ENCODE results near the gene PRMT3.
"Not testable (repeated sequence)": the region's sequence is repeated elsewhere in the genome, so short reads cannot be mapped to it uniquely, and the experiment has no call there.

Gene PRMT3

DNA sequence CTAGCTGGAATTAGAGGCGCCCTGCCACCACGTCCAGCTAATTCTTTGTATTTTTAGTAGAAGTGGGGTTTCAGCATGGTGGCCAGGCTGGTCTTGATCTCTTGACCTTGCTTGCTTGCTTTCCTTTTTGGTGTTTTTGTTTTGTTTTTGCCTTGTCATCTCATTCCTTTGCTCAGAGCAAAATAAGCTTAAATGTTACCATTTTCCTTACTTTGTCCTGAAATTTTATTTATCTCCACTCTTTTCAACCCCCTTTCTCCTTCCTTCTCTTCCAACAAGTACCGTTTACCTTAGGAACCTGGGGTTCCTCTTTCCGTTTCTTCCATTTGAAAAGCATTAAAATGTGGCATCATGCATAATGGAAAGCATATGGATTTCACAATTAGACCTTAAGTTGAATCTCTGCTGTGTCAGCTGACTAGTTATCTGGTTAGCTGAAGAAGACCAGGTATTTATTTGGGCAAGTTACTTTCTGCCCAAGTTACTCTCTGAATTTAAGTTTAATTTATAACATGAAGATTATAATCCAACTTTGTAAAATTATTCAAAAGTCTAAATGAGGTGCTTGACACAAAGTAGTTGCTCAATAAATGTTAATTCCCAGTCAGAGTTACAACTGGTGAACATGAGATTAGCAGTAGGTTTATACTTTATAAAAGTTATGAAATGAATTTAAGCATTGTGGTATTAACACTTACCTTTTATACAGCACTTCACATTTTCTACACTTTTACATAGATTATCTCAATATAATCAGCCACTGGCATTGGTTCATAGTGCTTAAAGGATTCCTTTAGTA lies 69.7 kb downstream of the PRMT3 start:
- no peak for DNase-seq (ENCODE audit: low read depth in 1 of 2, low spot score in 1 of 2)

DNA sequence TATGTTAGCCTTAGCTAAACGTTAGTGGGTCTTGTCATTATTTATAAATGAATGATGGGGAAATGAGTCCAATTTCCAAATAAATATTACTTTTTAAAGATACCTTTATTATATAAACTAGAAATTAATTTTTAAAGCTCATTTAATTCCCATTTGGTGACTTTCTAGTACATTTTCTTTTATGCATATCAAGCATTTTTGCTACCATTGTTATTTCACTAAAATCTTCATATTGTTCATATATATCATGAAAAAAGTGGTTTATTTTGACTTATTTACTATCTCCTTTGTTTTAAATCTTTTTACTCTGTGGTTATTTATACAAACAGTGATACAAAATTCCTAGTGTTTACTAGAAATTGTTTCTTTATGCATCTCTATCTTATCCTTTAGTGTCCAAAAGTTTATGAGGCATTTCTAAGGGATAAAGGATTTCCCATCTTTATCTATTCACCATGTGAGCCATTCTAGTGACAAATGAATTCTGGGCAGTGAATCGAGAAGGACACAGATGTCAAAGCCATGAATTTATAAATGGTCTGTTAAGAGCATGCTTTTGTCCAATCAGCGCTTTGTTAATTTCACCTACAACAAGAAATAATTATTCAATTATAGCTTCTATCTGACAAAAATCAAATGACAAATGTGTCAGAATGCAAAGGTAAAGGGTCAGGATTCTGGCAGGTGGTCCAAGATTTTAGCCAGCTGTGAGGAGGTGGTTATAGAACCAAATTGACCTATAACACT lies 70.6 kb downstream of the PRMT3 start:
- DNase-seq (ENCODE audit: low read depth in 1 of 2, low spot score in 1 of 2) = no peak

DNA sequence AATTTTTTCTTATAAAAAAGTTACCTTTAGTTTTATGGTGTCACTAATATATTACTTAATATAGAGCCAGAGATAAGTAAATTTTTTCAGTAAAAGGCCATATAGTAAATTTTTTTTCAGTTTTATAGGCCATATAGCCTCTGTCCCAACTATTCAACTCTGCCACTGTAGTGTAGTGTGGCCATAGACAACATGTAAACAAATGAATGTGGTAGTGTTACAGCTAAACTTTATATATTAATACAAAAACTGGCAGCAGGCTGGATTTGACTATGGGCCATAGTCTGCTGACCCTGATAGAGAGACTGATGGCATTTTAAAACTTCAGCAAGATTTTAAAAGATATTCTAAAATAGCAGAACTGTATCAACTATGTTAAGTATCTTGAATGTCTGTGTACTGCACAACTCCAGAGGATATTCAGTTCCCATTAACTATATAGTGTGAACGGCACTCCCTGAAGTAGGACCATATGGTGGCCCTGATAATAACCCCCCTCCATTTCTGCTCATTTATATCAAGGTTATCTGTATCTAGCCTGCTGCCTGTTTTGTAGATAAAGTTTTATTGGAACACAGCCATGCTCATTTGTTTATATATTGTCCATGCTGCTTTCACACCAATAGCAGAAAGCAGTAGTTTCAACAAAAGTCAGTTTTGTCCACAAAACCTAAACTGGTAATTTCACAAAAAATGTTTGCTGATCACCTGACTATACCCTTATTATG lies 71.6 kb downstream of the PRMT3 start:
- no peak for DNase-seq (ENCODE audit: low read depth in 1 of 2, low spot score in 1 of 2)

DNA sequence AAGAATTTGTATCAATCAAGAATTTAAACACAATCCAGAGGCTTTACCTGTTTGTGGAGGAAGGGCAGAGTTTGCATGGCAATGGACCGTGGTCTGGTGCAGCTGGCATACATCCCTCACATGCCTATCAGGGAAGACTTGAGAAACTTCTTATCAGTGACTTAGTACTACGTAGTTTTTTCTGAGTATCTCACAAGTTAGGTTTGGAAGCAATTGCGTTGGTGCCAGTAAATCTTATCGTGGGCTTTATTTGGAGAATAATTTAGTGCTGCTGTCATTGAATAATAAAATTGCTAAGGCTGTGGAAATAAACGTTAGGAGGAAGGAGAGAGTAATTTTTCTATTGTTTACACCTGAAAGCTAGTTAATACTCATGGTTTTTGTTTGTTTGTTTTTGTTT lies 72.3 kb downstream of the PRMT3 start:
- no peak for DNase-seq (ENCODE audit: low read depth in 1 of 2, low spot score in 1 of 2)

DNA sequence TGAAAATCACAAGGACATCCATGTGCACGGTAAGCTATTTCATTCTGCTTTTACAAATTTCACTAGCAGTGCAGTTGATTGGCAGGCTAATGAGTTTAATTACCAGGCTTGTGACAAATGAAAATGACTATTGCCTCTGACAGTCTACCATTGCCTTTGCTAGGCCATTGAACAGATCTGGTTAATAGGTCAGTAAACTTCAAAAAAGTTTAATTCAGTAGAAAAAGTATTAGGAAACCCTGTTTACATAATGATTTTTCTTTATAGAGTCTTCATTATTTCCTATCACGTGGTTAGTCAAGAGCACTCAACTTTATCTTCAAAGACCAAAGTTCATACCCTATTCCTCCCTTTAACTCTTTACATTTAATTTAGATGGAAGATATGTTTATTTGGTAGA lies 77.0 kb downstream of the PRMT3 start:
- no peak for DNase-seq (ENCODE audit: low read depth in 1 of 2, low spot score in 1 of 2)

DNA sequence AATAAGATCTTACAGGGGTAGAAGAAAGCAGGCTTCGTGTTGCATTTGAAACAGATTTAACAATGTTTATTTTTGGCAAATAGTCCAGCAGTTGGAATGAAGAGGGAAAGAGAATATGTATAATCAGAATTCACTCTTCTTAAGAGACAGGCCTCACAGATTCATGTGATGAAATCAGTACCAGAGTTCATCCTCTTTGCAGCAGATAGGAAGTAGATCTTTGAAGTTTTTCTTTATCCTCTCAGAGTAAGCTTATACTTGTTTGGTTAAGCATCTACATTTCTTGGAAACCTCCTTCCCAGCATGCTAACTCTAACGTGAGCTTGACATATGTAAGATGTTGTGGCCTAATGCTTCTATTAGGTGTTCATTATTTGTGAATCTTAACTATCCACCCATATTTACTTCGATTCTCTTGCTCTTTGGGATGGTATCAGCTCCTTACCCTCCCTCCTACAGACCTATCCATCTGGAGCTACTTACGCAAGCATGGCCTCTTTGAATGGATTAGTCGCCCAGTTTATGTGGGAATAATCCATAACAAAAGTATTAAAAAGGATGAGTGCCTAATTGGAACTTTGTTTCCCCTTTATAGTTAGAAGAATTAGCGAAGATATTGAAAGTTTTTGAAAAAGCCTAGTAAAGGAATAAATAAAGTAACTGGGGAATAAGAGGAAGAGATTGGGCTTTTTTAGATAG lies 80.1 kb downstream of the PRMT3 start:
- DNase-seq (ENCODE audit: low read depth in 1 of 2, low spot score in 1 of 2) = no peak

DNA sequence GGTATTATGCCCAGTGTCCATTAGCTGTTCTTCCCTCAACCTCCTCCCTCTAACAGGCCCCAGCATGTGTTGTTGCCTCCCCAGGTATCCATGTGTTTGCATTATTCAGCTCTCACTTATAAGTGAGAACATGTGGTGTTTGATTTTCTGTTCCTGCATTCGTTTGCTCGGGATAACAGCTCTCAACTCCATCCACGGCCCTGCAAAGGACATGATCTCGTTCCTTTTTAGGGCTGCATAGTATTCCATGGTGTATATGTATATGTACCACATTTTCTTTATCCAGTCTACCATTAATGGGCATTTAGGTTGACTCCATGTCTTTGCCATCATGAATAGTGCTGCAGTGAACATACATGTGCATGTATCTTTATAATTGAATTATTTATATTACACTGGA lies 82.8 kb downstream of the PRMT3 start:
- no peak for DNase-seq (ENCODE audit: low read depth in 1 of 2, low spot score in 1 of 2)

DNA sequence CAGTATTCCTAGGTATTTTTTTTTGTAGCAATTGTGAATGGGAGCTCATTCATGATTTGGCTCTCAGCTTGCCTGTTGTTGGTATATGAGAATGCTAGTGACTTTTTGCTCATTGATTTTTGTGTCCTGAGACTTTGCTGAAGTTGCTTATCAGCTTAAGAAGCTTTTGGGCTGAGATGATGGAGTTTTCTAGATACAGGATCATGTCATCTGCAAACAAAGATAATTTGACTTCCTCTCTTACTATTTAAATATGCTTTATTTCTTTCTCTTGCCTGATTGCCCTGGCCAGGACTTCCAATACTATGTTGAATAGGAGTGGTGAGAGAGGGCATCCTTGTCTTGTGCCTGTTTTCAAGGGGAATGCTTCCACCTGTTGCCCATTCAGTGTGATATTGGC lies 84.4 kb downstream of the PRMT3 start:
- DNase-seq (ENCODE audit: low read depth in 1 of 2, low spot score in 1 of 2) = not testable (repeated sequence)

DNA sequence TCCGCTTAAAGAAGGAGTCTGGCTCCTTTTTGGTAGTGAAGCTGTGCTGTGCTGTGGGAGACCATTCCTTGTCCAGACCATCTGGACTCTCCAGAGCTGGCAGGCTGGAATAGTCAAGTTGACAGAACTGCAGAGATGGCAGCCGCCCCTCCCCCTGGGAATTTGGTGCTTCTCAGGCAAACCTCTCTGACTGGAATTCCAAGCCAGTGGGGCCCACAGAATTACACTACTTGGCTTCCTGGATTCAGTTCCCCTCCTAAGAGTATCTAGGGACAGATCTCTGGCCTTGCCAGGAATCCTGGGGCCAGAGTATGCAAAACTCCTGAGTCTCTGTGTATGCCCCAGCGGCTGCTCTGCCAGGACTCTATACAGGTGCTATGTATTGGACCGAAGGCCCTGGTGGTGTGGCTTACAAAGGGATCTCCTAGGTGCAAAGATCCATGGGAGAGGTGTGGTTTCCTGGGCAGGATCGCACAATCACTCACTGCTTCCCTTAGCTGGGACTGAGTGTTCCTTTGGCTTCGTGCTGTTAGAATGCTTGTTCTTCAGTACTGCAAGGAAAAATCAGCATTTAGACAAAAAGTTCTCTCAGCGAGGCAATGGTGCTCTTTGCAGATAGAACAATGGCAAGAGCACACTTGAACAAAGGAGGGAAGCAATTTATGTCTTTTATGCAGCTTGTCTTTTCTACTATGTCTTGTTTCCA lies 86.8 kb downstream of the PRMT3 start:
- no peak for DNase-seq (ENCODE audit: low read depth in 1 of 2, low spot score in 1 of 2)

DNA sequence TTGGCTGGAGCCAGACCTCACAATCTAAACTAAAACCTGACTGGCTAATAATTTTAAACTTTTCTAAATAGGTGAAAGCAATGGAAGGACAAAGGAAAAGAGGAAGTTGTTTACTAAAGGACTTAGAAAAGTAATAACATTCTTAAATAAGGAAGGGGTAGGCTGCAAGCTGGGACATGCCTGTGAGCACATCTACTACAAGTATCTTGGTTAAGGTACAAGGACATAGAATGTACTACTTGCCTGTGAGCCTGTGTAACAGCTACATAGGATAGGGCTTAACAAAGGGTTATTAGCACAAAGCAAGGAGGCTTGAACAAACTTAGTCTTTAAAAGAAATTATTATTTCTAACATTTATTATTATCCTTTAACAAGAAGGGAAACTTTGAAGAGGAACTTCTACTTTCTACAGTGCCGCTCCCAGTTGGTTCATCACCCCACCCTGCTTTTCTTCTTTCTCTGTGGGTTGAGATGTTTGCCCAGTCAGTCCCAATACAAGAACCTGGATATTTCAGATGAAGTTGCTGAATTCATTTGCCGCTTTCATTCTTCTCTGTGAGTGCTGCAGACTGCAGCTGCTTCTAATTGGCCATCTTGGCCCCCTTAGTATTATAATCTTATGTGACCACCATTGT lies 87.5 kb downstream of the PRMT3 start:
- DNase-seq (ENCODE audit: low read depth in 1 of 2, low spot score in 1 of 2) = no peak

DNA sequence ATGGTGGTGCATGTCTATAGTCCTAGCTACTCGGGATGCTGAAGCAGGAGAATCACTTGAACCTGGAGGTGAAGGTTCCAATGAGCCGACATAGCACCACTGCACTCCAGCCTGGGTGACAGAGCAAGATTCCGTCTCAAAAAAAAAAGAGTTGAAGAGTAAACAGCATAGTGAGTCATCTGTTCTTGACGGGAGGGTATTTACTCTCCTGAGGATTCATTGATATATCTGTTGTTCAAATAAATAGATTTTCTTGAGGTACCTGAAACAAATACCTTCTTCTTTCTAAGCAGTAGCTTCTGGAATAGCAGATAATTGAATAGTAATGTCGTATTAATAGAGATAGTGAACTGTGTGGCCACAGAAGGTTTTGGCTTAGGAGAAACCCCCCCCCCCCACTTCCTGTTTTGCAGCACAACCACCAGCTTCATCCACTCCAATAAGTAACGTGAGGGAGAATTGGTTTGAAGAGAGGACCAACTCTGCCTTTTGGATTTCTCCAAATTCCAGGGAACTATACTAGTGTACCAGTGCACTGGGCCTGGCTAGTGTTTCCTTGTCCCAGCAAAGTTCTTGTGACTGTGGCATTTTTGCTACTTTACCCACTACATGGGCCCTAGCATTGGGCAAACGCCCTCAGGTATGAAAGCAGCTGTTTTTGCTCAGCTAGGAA lies 90.0 kb downstream of the PRMT3 start:
- no peak for DNase-seq (ENCODE audit: low read depth in 1 of 2, low spot score in 1 of 2)

DNA sequence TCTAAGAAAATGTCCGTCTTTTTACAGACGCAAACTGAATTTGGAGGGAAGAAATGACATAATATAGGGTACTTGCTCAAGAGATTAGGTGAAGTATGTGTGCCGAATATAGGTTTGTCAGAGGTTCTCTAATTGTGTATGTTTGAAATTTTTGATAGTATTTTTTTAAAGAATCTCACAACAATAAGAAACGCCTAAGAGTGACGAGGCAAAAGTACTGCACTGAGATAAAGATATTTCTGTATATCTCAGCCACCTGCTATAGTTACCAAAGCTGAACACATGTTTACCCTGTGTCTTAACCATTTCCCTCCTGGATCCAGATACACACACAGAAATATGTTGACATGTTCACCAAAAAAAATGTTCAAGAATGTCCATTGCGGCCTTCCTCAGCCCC lies 92.0 kb downstream of the PRMT3 start:
- DNase-seq (ENCODE audit: low read depth in 1 of 2, low spot score in 1 of 2) = no peak

DNA sequence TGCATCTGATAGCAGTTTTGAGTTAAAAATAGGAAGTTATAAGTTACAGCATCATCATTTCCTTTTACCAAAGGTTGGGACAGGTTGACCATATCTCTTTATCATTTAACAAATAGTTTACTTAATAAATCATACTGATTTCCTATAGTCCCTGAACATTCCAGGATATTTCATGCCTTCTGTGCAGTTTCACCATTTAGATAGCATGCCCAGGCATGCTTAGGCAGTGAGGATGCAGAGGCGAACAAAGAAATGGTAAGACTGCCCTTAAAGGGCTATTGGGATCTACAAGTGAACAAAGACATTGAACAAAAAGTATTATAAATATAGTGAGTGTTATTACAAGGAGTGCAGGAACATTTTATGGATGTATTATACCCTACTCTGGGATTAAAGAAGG lies 96.4 kb downstream of the PRMT3 start:
- no peak for DNase-seq (ENCODE audit: low read depth in 1 of 2, low spot score in 1 of 2)

DNA sequence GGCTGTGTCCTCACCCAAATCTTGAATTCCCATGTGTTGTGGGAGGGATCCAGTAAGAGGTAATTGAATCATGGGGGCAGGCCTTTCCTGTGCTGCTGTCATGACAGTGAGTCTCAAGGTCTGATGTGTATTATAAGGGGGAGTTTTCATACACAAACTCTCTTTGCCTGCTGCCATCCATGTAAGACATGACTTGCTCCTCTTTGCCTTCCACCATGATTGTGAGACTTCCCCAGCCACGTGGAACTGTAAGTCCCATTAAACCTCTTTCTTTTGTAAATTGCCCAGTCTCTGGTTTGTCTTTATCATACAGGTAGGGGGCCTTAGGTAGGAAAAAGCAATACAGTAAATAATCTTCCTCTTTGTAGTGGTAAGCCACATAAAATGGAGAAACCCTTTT lies 96.9 kb downstream of the PRMT3 start:
- not testable (repeated sequence) for DNase-seq (ENCODE audit: low read depth in 1 of 2, low spot score in 1 of 2)

DNA sequence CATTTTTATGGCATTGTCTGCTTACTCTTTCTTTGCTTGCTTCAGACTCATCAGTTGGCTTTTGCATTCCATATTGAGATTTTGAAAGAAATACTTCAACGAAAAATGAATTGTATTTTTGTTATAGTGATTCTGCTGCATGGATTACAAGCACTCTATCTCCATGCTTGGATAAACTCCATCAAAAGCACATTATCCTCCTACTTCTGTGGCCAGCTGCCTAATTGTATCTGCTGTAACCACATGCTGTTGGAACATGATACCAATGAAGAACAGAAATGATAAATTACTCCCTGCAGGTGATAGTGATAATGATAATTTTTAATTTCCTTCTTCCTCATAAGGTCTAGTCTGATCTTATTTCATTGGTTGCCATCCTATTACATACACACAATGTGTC lies 100.8 kb downstream of the PRMT3 start:
- DNase-seq (ENCODE audit: low read depth in 1 of 2, low spot score in 1 of 2) = no peak

DNA sequence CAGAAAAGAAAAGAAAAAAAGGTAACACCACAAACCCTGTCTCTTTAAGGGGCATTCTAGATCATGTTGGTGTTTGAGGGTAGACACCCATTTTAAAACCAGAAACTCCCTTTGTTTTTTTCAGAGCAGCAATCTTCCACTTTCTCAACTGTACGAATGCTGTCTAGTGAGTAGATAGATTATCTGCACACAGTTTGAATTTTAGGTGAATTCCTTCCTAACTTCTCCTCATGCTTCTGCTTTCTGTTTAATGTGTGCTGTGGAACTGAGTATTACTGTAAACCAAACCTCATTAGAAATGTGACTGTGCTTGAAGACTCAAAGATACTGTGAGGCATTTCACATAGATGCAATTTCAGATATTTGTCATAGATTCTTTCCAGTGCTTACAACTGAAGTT lies 102.4 kb downstream of the PRMT3 start:
- no peak for DNase-seq (ENCODE audit: low read depth in 1 of 2, low spot score in 1 of 2)

DNA sequence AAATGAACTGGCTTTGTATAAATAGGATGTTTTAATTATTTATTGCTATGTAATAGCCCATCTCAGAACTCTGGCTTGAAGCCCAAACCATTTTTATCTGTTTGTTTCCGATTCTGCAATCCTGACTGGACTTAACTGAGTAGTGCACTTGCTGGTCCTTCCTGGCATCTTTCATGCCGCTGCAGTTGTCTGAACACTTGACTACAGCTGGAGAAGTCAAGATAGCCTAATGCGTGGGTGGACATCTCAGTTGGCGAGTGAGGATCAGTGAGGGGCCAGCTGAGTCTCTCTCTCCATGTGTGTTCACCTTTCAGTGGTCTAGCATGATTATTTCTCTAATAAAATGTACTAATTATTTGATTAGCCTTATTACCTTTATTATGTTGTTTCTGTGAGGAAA lies 105.8 kb downstream of the PRMT3 start:
- no peak for DNase-seq (ENCODE audit: low read depth in 1 of 2, low spot score in 1 of 2)

DNA sequence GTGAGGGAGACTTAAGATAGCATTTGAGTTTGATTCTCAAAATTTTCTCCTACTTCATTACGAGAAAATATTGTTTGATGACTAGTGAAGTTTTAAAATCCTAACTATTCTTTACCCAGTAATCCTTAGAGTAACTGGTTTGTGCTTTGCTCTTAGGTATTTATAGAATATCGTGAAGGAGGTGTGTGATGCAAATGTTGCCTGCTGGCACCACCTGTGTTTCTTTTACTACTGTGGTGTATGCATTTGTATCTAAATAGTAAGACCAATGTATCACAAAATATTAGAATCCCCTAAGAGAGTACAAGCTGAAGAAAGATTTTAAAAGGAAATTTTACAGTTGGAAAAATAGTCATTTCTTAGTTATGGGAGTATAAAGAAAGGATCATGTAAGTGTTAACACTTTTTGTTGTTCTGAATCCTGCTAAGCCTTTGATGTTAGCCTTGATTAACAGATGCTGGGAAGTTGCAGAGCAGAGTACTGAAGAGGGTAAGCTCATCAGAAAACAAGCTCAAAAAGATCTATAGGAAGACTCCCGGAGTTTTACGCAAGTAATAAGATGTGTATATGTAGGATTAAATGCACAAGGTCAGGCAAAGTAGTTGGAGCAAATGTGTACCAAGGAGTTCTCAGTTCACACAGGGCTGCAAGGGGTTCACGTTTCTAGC lies 109.7 kb downstream of the PRMT3 start:
- DNase-seq (ENCODE audit: low read depth in 1 of 2, low spot score in 1 of 2) = no peak

DNA sequence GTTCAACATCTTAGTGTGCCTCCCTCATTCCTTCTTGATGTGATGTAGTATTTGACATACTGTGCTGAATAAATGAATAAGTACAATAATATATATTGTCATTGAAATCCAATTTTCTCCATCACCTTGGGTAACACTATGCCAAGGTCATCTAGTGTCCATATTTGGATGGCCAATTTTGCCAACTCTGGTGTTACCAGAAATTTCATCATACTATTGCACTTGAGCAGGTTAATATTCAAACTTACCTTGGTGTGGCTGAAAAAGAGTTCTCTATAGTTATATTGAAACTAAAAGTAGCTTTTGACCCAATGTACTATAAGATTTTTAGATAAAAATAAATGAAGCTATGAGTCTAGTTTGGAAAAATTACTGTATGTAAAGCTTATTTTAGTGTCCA lies 113.7 kb downstream of the PRMT3 start:
- no peak for DNase-seq (ENCODE audit: low read depth in 1 of 2, low spot score in 1 of 2)

Measured in activated T-helper 1 cell treated with anti-CD3 and anti-CD28 coated beads, Interleukin-2, amount 50 U/mL, for 16 hours (primary cell).